ENCODE results near the gene TLX3. TPM values are rescaled to one million over a fixed set of nuclear protein-coding genes. Genes with fewer than 3 reads are reported as not detected.

The TLX3 gene
- total RNA-seq, 1 experiment from 2014 or later = 0.96 TPM

DNA sequence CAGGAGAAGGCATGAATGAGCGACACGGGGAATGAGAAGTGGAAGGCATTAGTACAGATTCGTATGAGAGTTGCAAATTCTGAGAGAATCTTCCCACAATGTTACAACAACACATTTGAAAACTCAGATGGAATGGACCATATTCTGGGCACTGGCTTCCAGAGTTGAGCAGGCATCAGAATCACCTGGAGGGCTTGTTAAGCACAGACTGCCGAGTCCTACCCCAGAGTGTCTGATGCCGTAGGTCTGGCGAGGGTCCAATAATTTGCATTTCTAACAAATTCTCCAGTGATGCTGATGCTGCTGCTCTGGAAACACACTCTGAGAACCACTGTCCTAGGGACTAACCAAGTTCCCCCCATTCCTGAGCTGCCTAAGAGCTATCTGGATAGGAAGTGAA, 2.9 kb upstream of the TLX3 start:
- no peak for DNase-seq (ENCODE audit: low read depth)

DNA sequence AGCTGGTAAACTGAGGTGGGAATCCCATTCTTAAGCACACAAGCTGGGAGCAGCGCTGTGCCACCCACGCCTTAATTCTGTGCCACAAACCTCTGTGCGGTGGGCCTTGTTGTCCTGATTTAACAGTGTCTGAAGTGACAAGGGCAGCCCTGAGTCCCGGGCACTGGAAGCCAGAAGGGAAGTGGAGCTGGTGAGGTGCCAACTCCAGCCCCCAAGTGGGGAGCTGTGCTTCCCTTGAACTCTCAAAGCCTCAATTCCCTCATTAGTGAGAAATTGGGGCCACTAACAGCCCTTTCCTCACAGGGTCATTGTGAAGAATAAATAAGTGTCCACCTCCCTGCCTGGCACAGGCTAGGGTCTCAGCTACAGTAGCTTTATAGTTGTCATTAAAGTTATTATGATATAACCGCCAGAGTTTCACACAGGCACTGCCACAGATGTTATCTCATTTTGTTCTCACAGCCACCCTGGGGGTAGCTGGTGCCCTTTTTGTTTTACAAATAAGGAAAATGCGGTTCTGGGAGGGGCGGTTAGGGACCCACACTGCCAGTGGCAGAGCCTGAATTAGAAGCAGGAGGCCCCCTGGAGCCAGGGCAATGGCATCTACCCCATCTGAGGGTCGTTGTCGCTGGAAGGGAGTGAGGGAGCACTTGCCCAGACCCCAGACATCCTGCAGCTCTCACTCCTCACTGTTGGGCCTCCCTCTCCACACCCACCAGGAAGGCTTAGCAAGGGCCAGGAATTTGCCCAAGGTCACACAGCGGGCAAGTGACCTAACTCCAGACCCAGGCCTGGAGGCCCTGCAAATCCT, 2.1 kb upstream of the TLX3 start:
- DNase-seq (ENCODE audit: low read depth) = no peak

DNA sequence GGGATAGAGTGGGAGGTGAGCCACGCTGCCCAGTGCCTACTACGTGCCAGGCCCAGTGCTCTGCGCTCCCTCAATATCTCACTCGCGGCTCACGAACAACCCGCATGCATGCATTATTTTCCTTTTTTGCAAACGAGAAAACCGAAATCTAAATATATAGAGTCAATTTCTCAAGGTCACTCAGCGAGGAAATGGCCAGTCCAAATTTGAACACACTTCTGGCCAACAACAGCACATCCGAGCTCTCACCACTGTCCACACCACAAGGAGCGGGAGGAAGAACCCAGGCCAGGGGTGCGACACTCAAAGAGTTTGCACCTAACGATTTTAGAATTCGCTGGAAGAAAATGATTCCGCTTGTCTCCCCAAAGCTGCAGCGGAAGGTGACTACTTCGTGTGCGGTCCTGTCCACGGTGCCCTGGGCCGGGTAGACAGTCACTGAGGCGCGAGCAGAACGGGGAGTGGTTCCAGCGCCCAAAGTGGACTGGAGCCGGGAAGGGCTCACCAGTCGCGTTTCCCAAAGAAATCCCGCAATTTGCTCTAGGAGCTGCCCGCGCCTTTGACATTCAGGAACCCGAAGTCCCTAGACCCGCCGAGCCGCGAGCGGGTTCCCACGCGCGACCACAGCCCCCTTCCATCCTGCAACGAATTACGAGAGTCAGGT, 1.1 kb upstream of the TLX3 start:
- DNase-seq (ENCODE audit: low read depth) = no peak

DNA sequence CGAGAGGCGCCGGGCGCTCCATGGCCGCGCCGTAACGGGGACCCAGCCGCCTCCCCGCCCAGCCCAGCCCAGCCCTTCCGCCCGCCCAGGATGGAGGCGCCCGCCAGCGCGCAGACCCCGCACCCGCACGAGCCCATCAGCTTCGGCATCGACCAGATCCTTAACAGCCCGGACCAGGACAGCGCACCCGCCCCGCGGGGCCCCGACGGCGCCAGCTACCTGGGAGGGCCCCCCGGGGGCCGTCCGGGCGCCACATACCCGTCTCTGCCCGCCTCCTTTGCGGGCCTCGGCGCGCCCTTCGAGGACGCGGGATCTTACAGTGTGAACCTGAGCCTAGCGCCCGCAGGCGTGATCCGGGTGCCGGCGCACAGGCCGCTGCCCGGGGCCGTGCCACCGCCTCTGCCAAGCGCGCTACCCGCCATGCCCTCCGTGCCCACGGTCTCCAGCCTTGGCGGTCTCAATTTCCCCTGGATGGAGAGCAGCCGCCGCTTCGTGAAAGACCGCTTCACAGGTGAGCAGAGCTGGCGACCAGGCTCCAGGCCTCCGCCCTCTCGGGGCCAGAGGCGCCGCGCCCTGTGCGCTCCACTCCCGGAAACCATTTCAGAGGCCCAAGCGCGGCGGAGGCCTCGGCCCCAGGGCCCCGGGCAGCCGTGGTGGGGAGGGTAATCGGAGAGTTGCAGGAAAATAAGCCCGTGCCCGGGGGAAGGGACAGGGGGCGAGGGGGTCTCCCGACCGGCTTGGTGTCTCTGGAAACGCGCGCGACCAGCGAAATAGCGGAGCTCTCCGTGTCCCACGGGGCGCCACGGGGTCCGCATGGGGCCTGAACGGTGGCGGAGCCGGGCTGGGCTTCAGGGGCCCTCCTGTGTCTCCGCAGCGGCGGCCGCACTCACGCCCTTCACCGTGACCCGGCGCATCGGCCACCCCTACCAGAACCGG, 496 bp downstream of the TLX3 start:
- DNase-seq (ENCODE audit: low read depth) = no peak

DNA sequence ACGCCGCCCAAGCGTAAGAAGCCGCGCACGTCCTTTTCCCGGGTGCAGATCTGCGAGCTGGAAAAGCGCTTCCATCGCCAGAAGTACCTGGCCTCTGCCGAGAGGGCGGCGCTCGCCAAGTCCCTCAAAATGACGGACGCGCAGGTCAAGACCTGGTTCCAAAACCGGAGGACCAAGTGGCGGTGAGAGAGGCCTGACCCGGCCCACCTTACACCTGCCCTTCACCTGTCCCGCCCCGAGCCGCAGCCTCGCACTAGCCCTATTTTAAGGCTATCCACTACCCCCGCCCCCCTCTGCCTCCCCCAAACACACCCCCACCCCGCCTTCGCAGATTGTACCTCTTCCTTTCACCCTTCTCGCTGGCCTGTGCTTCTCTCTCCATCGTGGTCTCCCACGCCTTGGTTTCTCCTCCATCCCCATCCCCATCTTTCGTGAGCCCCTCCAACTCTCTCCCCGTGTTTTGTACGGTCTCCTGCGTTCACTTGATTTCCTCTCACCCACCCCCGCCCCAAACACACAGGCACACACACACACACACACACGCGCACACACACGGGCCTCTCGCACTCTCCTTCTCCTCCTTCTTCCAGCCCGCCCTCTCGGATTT, 1.3 kb downstream of the TLX3 start:
- peak; percentile 10 for DNase-seq (ENCODE audit: low read depth)

DNA sequence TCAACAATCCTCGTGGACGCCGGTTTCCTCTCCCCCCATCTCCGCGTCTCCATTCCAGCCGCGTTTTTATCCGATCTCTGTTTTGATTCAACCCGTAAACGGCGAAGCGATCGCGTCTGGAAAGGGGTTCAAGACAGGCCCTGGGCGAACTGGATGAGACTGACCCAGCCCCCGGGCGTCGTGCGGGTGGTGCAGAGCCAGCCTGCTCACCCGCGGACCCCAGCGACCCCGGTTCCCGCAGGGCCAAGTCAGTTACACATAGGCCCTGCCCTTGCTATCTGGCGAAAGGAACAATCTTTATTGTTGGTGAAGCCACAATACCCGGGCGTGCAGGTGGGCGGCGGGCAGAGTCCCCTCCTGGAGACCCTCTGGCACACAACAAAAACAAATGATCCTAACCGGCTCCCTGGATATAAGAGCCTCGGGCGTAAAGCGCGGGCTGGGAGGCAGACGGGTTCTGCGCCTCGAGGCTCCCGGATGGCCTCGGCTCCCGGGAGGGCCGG, 1.8 kb downstream of the TLX3 start:
- DNase-seq (ENCODE audit: low read depth) = no peak

DNA sequence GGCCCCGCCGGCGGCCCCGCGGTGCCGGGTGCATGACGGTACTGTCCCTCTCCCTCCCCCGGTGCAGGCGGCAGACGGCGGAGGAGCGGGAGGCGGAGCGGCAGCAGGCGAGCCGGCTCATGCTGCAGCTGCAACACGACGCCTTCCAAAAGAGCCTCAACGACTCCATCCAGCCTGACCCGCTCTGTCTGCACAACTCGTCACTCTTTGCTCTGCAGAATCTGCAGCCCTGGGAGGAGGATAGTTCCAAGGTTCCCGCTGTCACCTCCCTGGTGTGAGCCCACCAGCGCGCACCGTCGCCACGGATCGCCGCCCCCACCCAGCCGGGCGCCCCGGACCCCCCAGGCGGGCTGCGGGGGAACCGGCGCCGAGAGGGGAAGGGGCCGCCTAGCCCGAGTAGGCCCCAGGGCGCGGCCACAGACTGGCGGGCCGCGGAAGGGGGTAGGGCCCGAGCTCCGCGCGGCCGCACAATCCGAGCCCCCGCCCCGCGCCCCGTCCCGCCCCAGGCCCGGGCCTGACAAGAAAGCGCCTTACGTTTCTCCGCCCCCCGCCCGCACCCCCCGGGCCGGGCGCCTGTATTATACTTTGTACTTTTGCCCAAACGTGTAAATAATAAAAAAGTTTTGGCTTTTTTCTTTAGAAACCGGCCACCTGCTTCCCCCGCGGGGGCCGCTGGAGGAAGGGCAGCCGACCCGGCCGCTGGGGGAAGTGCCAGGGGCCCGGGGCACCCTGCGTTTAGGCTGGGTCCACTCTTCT, 2.5 kb downstream of the TLX3 start:
- no peak for DNase-seq (ENCODE audit: low read depth)

DNA sequence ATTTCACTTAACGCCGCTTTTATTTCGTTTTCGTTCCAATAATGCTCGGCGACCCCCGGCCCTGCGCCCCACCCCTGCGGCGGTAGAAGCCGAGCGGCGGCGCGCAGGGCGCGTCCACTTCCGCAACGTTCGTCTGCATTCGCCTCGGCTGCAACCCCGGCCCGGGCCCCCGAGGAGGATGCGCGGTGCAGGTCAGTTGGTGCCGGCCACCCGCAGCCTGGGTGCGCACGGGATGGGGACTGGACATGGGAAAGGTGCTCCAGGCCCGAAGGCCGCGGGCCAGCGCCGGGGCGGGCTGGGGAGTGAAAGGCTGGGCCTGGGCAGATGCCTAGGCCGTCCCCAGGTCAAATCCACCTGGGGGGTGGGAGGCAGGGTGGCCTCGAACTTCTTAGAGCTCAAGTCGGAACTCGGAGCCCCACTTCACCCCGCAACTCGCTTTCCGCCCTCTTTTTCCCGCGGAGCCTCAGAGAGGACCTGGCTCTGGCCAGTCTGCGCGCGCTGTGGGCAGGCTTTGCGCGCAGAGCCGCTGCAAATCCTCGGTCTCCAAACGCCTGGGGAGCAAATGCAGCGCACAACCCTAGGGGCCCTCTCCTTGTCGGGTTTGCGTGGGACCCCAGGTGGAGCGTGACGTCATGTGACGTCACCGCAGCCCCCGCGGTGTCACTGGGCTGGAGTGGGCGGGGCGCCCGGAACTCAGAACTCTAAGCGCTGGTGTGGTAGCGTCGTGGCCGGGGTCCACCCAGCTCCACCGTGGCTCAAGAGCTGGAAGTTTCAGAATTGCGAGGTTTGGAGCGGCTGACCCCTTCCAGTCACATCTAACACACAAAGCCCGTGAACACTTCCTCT, 3.3 kb downstream of the TLX3 start:
- DNase-seq (ENCODE audit: low read depth) = no peak

DNA sequence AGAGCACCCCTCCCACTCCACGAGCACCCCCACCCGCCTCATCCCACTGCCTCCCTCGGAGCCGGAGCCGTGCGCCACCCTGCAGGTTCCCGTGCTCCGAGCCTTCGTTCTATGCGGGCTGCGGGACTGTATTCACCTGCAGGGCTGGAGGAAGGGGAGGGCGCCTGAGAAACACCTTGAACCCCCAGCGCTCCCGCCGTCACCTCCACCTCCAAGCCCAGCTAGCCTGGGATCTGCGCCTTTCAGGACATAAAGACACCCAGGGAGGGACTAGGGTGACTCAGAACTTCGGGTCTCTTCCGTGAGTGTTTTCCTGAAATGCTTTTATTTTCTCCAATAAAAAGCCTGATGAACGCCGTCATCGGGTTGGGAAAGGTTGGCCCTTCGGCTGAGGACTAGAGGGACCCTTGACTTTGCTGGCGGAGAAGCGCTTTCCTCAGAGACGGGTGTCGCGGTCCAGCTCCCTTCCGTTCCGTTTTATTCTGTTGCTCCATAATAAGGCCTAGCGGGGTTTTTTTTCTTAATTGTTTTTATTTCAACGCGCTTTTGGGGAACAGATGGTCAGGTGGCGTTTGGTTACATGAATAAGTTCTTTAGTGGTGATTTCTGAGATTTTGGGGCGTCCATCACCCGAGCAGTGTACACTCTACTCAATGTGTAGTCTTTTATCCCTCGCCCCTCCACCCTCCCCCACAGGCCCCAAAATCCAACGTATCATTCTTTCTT, 4.6 kb downstream of the TLX3 start:
- DNase-seq (ENCODE audit: low read depth) = no peak

DNA sequence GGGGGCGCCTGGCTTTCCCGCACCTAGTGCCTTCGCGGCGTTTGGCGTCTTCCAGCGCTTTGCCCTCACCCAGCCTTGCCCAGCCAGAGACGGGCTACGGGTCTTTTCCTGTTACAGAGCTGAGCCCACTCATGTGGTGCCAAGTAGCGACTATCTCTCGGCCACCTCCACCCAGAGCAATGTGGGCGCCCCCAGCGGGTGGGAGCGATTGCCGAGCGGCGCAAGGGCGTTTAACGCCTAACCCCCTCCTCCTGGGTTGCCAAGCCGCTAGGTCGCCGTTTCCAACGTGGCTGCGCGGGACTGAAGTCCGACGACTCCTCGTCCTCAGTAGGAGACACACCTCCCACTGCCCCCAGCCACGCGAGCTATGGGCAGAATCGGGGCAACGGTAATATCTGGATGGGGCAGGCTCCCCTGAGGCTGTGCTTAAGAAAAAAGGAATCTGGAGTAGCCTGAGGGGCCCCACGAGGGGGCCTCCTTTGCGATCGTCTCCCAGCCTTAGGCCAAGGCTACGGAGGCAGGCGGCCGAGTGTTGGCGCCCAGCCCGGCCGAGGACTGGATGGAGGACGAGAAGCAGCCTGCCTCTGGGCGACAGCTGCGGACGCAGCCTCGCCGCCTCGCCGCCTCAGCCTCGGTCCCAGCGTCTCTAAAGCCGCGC, 5.8 kb downstream of the TLX3 start:
- DNase-seq (ENCODE audit: low read depth) = no peak

DNA sequence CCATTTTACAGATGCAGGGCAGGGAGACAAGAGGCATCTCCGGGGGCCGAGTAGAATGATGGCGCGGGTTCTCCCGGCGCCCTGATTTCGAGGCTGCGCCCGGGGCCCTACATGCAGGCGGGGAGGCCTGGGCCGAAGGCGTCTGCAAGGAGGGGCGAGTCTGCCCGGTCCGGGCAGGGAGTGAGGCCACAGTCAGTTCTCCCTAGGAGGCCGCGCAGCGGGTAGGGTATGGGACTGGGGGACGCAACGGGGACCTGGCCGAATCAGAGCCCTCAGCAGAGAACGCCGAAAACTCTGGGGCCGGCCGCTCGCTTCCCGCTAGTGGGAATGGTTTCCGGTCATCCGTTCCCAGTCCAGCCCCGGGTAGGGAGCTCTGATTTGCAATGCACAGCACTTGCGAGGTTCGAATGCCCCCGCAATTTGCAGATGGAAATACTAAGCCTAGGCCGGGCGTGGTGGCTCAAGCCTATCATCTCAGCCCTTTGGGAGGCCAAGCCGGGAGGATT, 6.4 kb downstream of the TLX3 start:
- DNase-seq (ENCODE audit: low read depth) = no peak

DNA sequence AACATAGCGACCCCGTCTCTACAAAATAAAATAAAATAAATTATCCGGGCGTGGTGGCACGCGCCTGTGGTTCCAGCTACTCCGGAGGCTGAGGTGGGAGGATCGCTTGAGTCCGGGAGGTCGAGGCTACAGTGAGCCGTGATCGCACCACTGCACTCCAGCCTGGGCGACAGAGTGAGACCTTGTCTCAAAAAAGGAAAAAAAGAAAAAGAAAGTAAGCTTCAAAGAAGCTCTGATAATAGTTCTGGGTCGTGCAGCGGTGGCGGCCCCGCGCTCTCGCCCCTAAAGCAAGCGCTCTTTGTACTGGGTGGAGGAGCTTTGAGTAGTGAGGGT, 6.8 kb downstream of the TLX3 start:
- DNase-seq (ENCODE audit: low read depth) = no peak

DNA sequence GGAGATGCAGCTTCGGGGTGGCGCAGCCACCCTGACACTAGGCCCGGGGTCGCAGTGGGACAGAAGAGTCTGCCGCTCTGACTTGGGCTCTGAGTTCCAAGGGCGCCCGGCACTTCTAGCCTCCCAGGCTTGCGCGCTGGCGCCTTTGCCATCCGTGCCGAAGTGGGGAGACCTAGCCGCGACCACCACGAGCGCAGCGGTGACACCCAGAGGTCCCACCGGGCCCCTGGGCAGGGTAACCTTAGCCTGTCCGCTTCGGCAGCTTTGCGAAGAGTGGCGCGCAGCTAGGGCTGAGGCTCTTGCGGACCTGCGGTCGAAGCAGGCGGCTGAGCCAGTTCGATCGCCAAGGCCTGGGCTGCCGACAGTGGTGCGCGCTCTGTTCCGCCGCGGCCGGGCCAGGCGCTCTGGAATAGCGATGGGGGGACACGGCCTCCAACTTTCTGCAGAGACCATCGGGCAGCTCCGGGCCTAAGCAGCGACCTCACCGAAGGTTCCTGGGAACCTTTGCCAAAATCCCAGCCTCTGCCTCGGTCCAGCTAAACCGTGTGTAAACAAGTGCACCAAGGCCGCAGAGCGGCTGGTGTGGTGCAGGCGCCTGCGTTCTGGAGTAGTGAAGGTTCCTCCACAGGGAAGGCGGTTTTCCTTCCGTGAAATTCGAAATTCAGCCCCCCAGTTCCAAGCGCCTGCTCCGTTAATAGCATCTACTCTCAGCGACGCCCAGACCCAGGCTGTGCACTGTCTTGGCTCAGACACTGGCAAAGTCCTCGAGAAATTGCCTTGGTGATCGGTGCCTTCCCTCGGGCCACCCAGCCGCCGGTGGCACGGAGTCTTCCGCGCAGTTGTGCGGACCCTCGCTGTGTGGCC, 7.4 kb downstream of the TLX3 start:
- no peak for DNase-seq (ENCODE audit: low read depth)

DNA sequence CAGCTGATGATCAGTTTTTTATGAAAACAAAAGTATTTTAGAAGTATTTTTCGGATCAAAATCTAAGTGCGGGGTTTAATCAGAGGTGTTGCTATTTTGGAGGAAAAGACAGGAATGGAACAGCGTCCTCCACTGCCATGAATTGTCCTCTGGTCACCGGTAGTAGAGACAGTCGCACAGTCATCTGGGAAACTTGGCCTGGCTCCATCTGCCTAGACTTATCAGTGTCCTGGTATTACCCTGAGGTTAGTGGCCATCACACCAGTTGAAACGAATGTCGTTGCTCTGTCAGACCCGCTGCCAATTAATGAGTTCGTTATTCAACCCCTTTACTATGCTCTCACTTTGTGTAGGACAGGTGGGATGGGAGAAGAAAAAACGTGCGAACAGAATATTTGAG, 8.2 kb downstream of the TLX3 start:
- no peak for DNase-seq (ENCODE audit: low read depth)

DNA sequence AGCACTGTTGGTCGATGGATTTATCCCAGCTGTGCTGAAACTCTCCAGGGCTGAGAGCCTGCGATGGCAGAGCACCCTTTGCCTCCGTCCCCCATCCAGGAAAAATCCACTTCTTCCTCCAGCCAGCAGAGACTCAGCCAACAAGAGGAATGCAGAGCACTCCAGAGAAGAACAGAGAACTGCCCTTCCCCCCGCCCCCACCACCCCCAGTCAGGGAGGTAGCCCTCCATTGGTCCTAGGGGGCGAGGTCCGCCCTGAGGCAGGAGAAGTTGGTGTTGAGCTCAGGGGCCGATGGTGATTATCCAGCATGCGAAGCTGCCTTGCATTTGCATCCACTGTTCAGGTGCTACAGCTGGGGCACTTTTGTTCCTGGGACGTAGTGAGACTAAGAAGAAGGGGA, 9.0 kb downstream of the TLX3 start:
- DNase-seq (ENCODE audit: low read depth) = no peak

DNA sequence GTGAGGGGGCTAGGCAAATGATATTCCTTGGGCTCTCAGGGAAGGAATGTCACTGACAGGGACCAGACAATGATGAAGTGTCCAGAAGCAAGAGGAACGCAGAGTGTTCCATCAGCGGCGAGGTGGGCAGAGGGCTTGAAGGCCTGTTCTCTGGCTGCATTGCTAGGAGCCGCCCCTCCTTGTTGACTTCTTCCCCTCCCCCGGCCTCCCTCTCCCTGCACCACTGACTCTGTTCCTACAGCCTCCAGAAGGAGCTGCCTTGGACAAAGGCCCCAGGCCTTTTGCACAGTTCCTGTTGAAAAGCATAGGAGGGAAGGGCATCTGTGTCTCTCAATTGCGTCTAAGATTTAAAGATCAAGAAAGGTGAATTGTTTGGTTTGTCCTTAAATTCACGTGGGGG, 12.4 kb downstream of the TLX3 start:
- no peak for DNase-seq (ENCODE audit: low read depth)

DNA sequence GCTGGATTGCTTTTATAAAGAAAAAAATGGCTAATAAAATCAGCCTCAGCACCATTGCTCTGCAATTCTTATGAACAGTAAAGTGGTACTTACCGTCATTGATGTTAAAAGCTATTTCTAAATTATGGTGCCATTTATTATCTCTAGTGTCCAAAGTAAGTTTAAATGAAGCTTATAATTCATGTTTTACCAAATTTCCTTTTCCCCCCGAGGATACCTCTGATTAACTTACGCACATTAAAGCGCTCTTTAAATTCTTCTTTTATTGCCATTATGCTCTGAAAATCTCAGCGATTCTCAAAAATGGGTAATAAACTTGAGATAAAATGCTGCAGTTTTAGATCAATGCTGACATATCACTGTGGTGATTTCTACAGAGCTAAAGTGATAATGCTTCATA, 13.5 kb downstream of the TLX3 start:
- DNase-seq (ENCODE audit: low read depth) = no peak

DNA sequence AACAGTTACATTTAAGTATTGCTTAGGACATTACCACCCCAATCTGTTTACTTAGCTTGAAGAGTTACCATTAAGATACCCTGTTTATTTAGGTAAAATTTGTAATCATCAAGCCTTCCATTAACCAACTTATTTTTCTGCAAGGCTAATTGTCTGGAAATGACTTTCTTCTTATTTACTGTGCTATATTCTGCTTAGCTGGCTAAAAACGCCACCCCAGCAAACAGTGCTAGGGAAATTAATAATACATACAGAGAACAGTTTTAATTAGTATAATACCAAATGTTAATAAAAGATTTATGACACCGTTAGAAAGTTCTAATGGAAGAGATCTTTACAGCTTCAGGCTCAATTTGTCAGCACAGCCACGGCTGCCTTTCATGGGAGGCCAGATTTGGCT, 14.0 kb downstream of the TLX3 start:
- no peak for DNase-seq (ENCODE audit: low read depth)

All from RPMI7951 (cell line).